ENCODE results near the gene XXYLT1.
"Not testable (repeated sequence)": the region's sequence is repeated elsewhere in the genome, so short reads cannot be mapped to it uniquely, and the experiment has no call there.

XXYLT1 gene

GRCh38 chr3:195096484-195097330, 174.3 kb downstream of the XXYLT1 start:
- CTCF ChIA-PET, result interaction anchor here (1.6 kb wide), 1 partner anchor 10 kb away, joined by 11 read pairs; no protein-coding TSS in a partner anchor
- no peak for TF ChIP-seq CTCF (IDR thresholded peaks at IDR 0.05; ENCODE audit: insufficient read depth, low read length, missing control alignments)
- H3K4me3 ChIP-seq (ENCODE audit: low read depth, low read length), result no peak overlapping the region
- no peak for DNase-seq (ENCODE audit: low read depth, low spot score)
- POLR2A ChIA-PET, result no interaction called here

- TF ChIP-seq CTCF (IDR thresholded peaks at IDR 0.05; ENCODE audit: insufficient read depth, low read length, missing control alignments), result no peak
- H3K4me3 ChIP-seq (ENCODE audit: low read depth, low read length), result no peak overlapping the region
- POLR2A ChIA-PET, result no interaction called here
- CTCF ChIA-PET, result interaction anchor here (1.6 kb wide), 1 partner anchor 10 kb away, joined by 11 read pairs; no protein-coding TSS in a partner anchor
- no peak for DNase-seq (ENCODE audit: low read depth, low spot score)
Observed at GRCh38 chr3:195096053-195096452, 174.9 kb downstream of the XXYLT1 start.

- no peak for TF ChIP-seq CTCF (IDR thresholded peaks at IDR 0.05; ENCODE audit: insufficient read depth, low read length, missing control alignments)
- ChIA-PET CTCF (no interaction called here), POLR2A (no interaction called here)
- no peak for DNase-seq (ENCODE audit: low read depth, low spot score)
- H3K4me3 ChIP-seq (ENCODE audit: low read depth, low read length), result no peak overlapping the region
Observed at GRCh38 chr3:195095704-195096036, 175.3 kb downstream of the XXYLT1 start.

- ChIA-PET CTCF (interaction anchor here (1.0 kb wide), 1 partner anchor 12 kb away, joined by 8 read pairs; no protein-coding TSS in a partner anchor), POLR2A (no interaction called here)
- TF ChIP-seq CTCF (IDR thresholded peaks at IDR 0.05; ENCODE audit: insufficient read depth, low read length, missing control alignments), result no peak
- DNase-seq (ENCODE audit: low read depth, low spot score), result no peak
- H3K4me3 ChIP-seq (ENCODE audit: low read depth, low read length), result no peak overlapping the region
Observed at GRCh38 chr3:195095035-195095703, 175.8 kb downstream of the XXYLT1 start.

GRCh38 chr3:195094191-195094921, 176.6 kb downstream of the XXYLT1 start:
- ChIA-PET POLR2A (no interaction called here), CTCF (interaction anchor here (1.0 kb wide), 1 partner anchor 12 kb away, joined by 8 read pairs; no protein-coding TSS in a partner anchor)
- no peak overlapping the region for H3K4me3 ChIP-seq (ENCODE audit: low read depth, low read length)
- DNase-seq (ENCODE audit: low read depth, low spot score), result no peak
- TF ChIP-seq CTCF (IDR thresholded peaks at IDR 0.05; ENCODE audit: insufficient read depth, low read length, missing control alignments), result no peak

GRCh38 chr3:195093731-195094130, 177.2 kb downstream of the XXYLT1 start:
- TF ChIP-seq CTCF (IDR thresholded peaks at IDR 0.05; ENCODE audit: insufficient read depth, low read length, missing control alignments), result no peak
- ChIA-PET CTCF (no interaction called here), POLR2A (no interaction called here)
- DNase-seq (ENCODE audit: low read depth, low spot score), result no peak
- no peak overlapping the region for H3K4me3 ChIP-seq (ENCODE audit: low read depth, low read length)

- DNase-seq (ENCODE audit: low read depth, low spot score); H3K4me3 ChIP-seq (ENCODE audit: low read depth, low read length); POLR2A ChIA-PET: not testable (repeated sequence)
- CTCF ChIA-PET, result interaction anchor here (1.4 kb wide), 1 partner anchor 19 kb away, joined by 7 read pairs; no protein-coding TSS in a partner anchor
Observed at GRCh38 chr3:195087840-195088601, 182.9 kb downstream of the XXYLT1 start.

Measured in AG04449 (cell line).